Measurements from ENCODE around the gene PWWP2A.
"Not testable (repeated sequence)": the region's sequence is repeated elsewhere in the genome, so short reads cannot be mapped to it uniquely, and the experiment has no call there.

PWWP2A gene

GRCh38 chr5:160162910-160163309, 43.7 kb upstream of the PWWP2A start:
- TF ChIP-seq CTCF (conservative IDR thresholded peaks at IDR 0.05; ENCODE audit: low read depth, low read length), result no peak
- no peak for DNase-seq (ENCODE audit: low read depth)
- no peak overlapping the region for H3K4me3 ChIP-seq (ENCODE audit: low read depth, low read length)

- no peak for TF ChIP-seq CTCF (conservative IDR thresholded peaks at IDR 0.05; ENCODE audit: low read depth, low read length)
- no peak overlapping the region for H3K4me3 ChIP-seq (ENCODE audit: low read depth, low read length)
- no peak for DNase-seq (ENCODE audit: low read depth)
Measured at GRCh38 chr5:160161626-160162025, 42.4 kb upstream of the PWWP2A start.

GRCh38 chr5:160160875-160161274, 41.6 kb upstream of the PWWP2A start:
- not testable (repeated sequence) for H3K4me3 ChIP-seq (ENCODE audit: low read depth, low read length); DNase-seq (ENCODE audit: low read depth)

- TF ChIP-seq CTCF (conservative IDR thresholded peaks at IDR 0.05; ENCODE audit: low read depth, low read length), result no peak
- DNase-seq (ENCODE audit: low read depth), result peak; percentile 88
- H3K4me3 ChIP-seq (ENCODE audit: low read depth, low read length), result no peak overlapping the region
Measured at GRCh38 chr5:160159991-160160792, 40.9 kb upstream of the PWWP2A start.

GRCh38 chr5:160158087-160158486, 38.8 kb upstream of the PWWP2A start:
- no peak for DNase-seq (ENCODE audit: low read depth)
- no peak overlapping the region for H3K4me3 ChIP-seq (ENCODE audit: low read depth, low read length)
- peak; percentile 8 for TF ChIP-seq CTCF (conservative IDR thresholded peaks at IDR 0.05; ENCODE audit: low read depth, low read length)

- no peak for DNase-seq (ENCODE audit: low read depth)
- TF ChIP-seq CTCF (conservative IDR thresholded peaks at IDR 0.05; ENCODE audit: low read depth, low read length), result no peak
- no peak overlapping the region for H3K4me3 ChIP-seq (ENCODE audit: low read depth, low read length)
Measured at GRCh38 chr5:160155017-160155750, 35.9 kb upstream of the PWWP2A start.

GRCh38 chr5:160152901-160153300, 33.7 kb upstream of the PWWP2A start:
- no peak overlapping the region for H3K4me3 ChIP-seq (ENCODE audit: low read depth, low read length)
- no peak for TF ChIP-seq CTCF (conservative IDR thresholded peaks at IDR 0.05; ENCODE audit: low read depth, low read length)
- no peak for DNase-seq (ENCODE audit: low read depth)
